IMR-90 (cell line): ENCODE results near the gene H3-3A. TPM values are rescaled to one million over a fixed set of nuclear protein-coding genes. Genes with fewer than 3 reads are reported as not detected.

Experiments used
- ATAC-seq: fragments of 200-7000 bp; cut with Tn5 transposase; 2 replicates; pipeline ENCODE4 v1.9.1; 2020; ENCODE audit warnings: low read depth, mild to moderate bottlenecking, moderate library complexity
- BruUV-seq: library from RNA; stranded (reverse); fragments of 400-500 nt; replicated peaks from 2 replicates; lab custom pipeline; 2021; lab: Mats Ljungman, UMichigan
- CTCF ChIA-PET: fragments of 300-600 bp; formaldehyde crosslinking; extraction: SDS; loops from one replicate; lab custom pipeline; 2021; ENCODE audit warnings: antibody characterized with exemption; lab: Yijun Ruan, JAX
- POLR2A ChIA-PET: fragments of 300-600 bp; sonication (Branson Sonifier 250); formaldehyde crosslinking; loops from one replicate; lab custom pipeline; 2022; ENCODE audit warnings: antibody characterized with exemption; ENCODE audit not compliant: unreplicated experiment; lab: Charles Lee
- DNase-seq: peaks from one replicate; pipeline ENCODE4 v3.0.0; 2013
- H2AFZ ChIP-seq: replicated peaks from 2 replicates; pipeline ENCODE3; 2013; ENCODE audit warnings: low read length, mild to moderate bottlenecking; ENCODE audit not compliant: poor library complexity
- H2AK5ac ChIP-seq: 2 replicates; pipeline ENCODE4 v1.6.1; 2013; ENCODE audit warnings: low read depth, low read length, inconsistent platforms
- H2AK9ac ChIP-seq: replicated peaks from 2 replicates; pipeline ENCODE3; 2013; ENCODE audit warnings: mild to moderate bottlenecking, low read depth, low read length, moderate library complexity; ENCODE audit not compliant: poor library complexity
- H2BK120ac ChIP-seq: 2 replicates; pipeline ENCODE4 v1.6.1; 2013; ENCODE audit warnings: low read depth, low read length, inconsistent platforms
- H2BK15ac ChIP-seq: 3 replicates; pipeline ENCODE4 v1.6.1; 2013; ENCODE audit warnings: low read depth, low read length, inconsistent platforms
- H2BK20ac ChIP-seq: 2 replicates; pipeline ENCODE4 v1.6.1; 2013; ENCODE audit warnings: low read depth, mild to moderate bottlenecking, inconsistent platforms, low read length, moderate library complexity
- H2BK5ac ChIP-seq: 2 replicates; pipeline ENCODE4 v1.6.1; 2013; ENCODE audit warnings: mild to moderate bottlenecking, low read depth, low read length, inconsistent platforms; ENCODE audit not compliant: poor library complexity, severe bottlenecking
- H3K14ac ChIP-seq: replicated peaks from 2 replicates; pipeline ENCODE4 v1.6.1; 2013; ENCODE audit warnings: low read depth, low read length, inconsistent platforms
- H3K18ac ChIP-seq: 2 replicates; pipeline ENCODE4 v1.6.1; 2013; ENCODE audit warnings: low read depth, low read length, control low read depth
- H3K23ac ChIP-seq: 2 replicates; pipeline ENCODE4 v1.6.1; 2013; ENCODE audit warnings: low read depth, low read length, inconsistent platforms
- H3K27ac ChIP-seq: 2 replicates; pipeline ENCODE4 v1.5.1; 2013; ENCODE audit warnings: mild to moderate bottlenecking, control low read depth, low read length; ENCODE audit not compliant: insufficient read depth
- H3K27me3 ChIP-seq: 2 replicates; pipeline ENCODE4 v1.6.1; 2013; ENCODE audit warnings: low read length; ENCODE audit not compliant: control insufficient read depth, insufficient read depth
- H3K36me3 ChIP-seq: 2 replicates; pipeline ENCODE4 v1.6.1; 2013; ENCODE audit warnings: low read length, mixed read lengths; ENCODE audit not compliant: control insufficient read depth, insufficient read depth
- H3K4ac ChIP-seq: 2 replicates; pipeline ENCODE4 v1.6.1; 2013; ENCODE audit warnings: low read depth, low read length, inconsistent platforms
- H3K4me1 ChIP-seq: 2 replicates; pipeline ENCODE4 v1.6.1; 2013; ENCODE audit warnings: low read length, mixed read lengths; ENCODE audit not compliant: control insufficient read depth, insufficient read depth
- H3K4me2 ChIP-seq: 2 replicates; pipeline ENCODE4 v1.6.1; 2013; ENCODE audit warnings: low read depth, mild to moderate bottlenecking, control low read depth, low read length, moderate library complexity
- H3K4me3 ChIP-seq: 2 replicates; pipeline ENCODE4 v1.5.1; 2013; ENCODE audit warnings: low read depth, mild to moderate bottlenecking, control low read depth, low read length, moderate library complexity; ENCODE audit not compliant: insufficient read depth
- H3K56ac ChIP-seq: 2 replicates; pipeline ENCODE4 v1.6.1; 2013; ENCODE audit warnings: low read length, inconsistent platforms; ENCODE audit not compliant: insufficient read depth; ENCODE audit errors: extremely low read depth
- H3K79me1 ChIP-seq, 2 experiments: 2 replicates each; pipeline ENCODE4 v1.6.1; 2013; ENCODE audit warnings: low read length in 2 of 2, inconsistent platforms in 1 of 2, low read depth in 1 of 2
- H3K9ac ChIP-seq: 2 replicates; pipeline ENCODE4 v1.6.1; 2013; ENCODE audit warnings: low read depth, low read length, control low read depth
- H3K9me1 ChIP-seq: 2 replicates; pipeline ENCODE4 v1.6.1; 2013; ENCODE audit warnings: low read length, inconsistent platforms; ENCODE audit not compliant: insufficient read depth
- H3K9me3 ChIP-seq: 2 replicates; pipeline ENCODE4 v1.6.1; 2013; ENCODE audit warnings: low read length; ENCODE audit not compliant: control insufficient read depth, insufficient read depth
- H4K20me1 ChIP-seq: 2 replicates; pipeline ENCODE4 v1.6.1; 2013; ENCODE audit warnings: low read length, inconsistent platforms; ENCODE audit not compliant: insufficient read depth
- H4K5ac ChIP-seq: 2 replicates; pipeline ENCODE4 v1.6.1; 2013; ENCODE audit warnings: mild to moderate bottlenecking, low read depth, low read length, control low read depth
- H4K8ac ChIP-seq, 2 experiments: 2 replicates each; pipeline ENCODE4 v1.6.1; 2013; ENCODE audit warnings: low read depth in 2 of 2, low read length in 2 of 2, control low read depth in 1 of 2, inconsistent platforms in 1 of 2
- H4K91ac ChIP-seq: 2 replicates; pipeline ENCODE4 v1.6.1; 2013; ENCODE audit warnings: low read depth, low read length, inconsistent platforms; ENCODE audit not compliant: insufficient read depth
- CEBPB ChIP-seq: IDR thresholded peaks from 2 replicates; pipeline ENCODE4 v1.6.1; 2012; ENCODE audit warnings: low read depth, low read length, improper control_type of control experiment
- RAD21 ChIP-seq: IDR thresholded peaks from 2 replicates; pipeline ENCODE4 v1.6.1; 2012; ENCODE audit warnings: low read length, improper control_type of control experiment
- SMC3 ChIP-seq: fragments of 150-350 bp; IDR thresholded peaks from 2 replicates; pipeline ENCODE4 v1.6.1; 2016; ENCODE audit warnings: low read depth, mild to moderate bottlenecking, antibody characterized with exemption, low read length, moderate library complexity
- WGBS, 2 experiments: methylation state at CpG; one replicate each; pipeline versions ENCODE4 v1.1.5 to v1.1.7; 2013; ENCODE audit warnings: missing lambda C conversion rate in 2 of 2; ENCODE audit not compliant: insufficient read length in 1 of 2; ENCODE audit errors: extremely low coverage in 2 of 2; 5-methylcytosine and 5-hydroxymethylcytosine counted together
- dilution Hi-C: fragments of 300-500 bp; cut with HindIII; formaldehyde crosslinking; loops from one replicate; pipeline ENCODE4 v1.14.3; 2018; ENCODE audit warnings: low sequenced_read_pairs; ENCODE audit not compliant: unreplicated experiment
- in situ Hi-C: fragments of 300-500 bp; cut with MboI; formaldehyde crosslinking; loops from 3 replicates; pipeline ENCODE4 v1.14.3; 2019; ENCODE audit warnings: low sequenced_read_pairs, inconsistent platforms, mixed read lengths
- intact Hi-C: fragments of 100-400 bp; cut with micrococcal nuclease; formaldehyde crosslinking; loops from 2 replicates; pipeline ENCODE4 v1.10.0; 2022
- polyA plus RNA-seq, 3 experiments: library from polyadenylated mRNA; depleted of rRNA; stranded (reverse); fragments of >200 nt; gene quantifications; 2 replicates each; pipeline ENCODE4 v1.2.3, GENCODE V29; 2012; ENCODE audit warnings: low replicate concordance in 1 of 3
- total RNA-seq: library from RNA; depleted of rRNA; stranded (reverse); fragments of >200 nt; gene quantifications from 2 replicates; pipeline ENCODE4 v1.2.3, GENCODE V29; 2012
- TF ChIP-seq, protein P1 (sequence below): conservative IDR thresholded peaks from 2 replicates; pipeline ENCODE4 v1.5.1; 2012; ENCODE audit warnings: mild to moderate bottlenecking, low read depth, low read length, improper control_type of control experiment

The H3-3A gene
- total and polyA plus RNA-seq, 2 of the 4 experiments (the other 2 are of a cell fraction) = 188 to 256 TPM

GRCh38 chr1:226064816-226065248 is 2.3 kb downstream of the H3-3A start:
- ChIA-PET CTCF (interaction anchor here (0.6 to 1.7 kb wide), 23 partner anchors 8 to 161 kb away, joined by 3 to 13 read pairs (median 4); partner anchors contain the start of gene SDE2), POLR2A (interaction anchor here (0.5 kb wide), 1 partner anchor 17 kb away, joined by 20 read pairs; no protein-coding TSS in a partner anchor)
- Histone ChIP-seq H4K5ac (no peak overlapping the region), H3K14ac (no peak overlapping the region), H3K18ac (no peak overlapping the region), H2AK9ac (no peak overlapping the region), H3K36me3 (peaks cover 16% of the 10 kb centered on the region), H2AK5ac (no peak overlapping the region), H3K9me1 (0 out of 2 replicates have a peak, but pooled peaks cover 4% of the 10 kb centered on the region), H4K91ac (no peak overlapping the region), H2BK5ac (no peak overlapping the region), H3K56ac (no peak overlapping the region), H2BK15ac (no peak overlapping the region), H3K4ac (no peak overlapping the region), H3K9me3 (no peaks in the 10 kb centered on the region), H2BK20ac (no peak overlapping the region), H3K27ac (no peak overlapping the region), H3K4me1 (peaks cover 2% of the 10 kb centered on the region), H3K4me2 (peak overlapping the region; percentile 91), H3K27me3 (no peaks in the 10 kb centered on the region), H2AFZ (no peak overlapping the region), H3K9ac (no peak overlapping the region; the same call in 1 of the 2 replicates), H3K23ac (no peak overlapping the region), H4K20me1 (peaks cover 59% of the 10 kb centered on the region), H3K4me3 (peak overlapping the region; percentile 95), H2BK120ac (no peak overlapping the region), H3K79me1 (peaks cover 11 to 37% of the 10 kb centered on the region in 2 experiments), H4K8ac (no peak overlapping the region)
- no peak for ATAC-seq
- DNase-seq = peak; percentile 72
- no CpG with 5 or more reads among the region's 5 CpGs for WGBS, 2 experiments
- intact Hi-C loops (loop anchor here (1.0 to 5.0 kb wide), 3 partner anchors 44 to 132 kb away; no protein-coding TSS in a partner anchor), dilution Hi-C loops (no loop called here), in situ Hi-C loops (no loop called here)
- TF ChIP-seq RAD21 (peak; percentile 75), SMC3 (peak; percentile 64), CEBPB (no peak)
- TF ChIP-seq, protein P1, sequence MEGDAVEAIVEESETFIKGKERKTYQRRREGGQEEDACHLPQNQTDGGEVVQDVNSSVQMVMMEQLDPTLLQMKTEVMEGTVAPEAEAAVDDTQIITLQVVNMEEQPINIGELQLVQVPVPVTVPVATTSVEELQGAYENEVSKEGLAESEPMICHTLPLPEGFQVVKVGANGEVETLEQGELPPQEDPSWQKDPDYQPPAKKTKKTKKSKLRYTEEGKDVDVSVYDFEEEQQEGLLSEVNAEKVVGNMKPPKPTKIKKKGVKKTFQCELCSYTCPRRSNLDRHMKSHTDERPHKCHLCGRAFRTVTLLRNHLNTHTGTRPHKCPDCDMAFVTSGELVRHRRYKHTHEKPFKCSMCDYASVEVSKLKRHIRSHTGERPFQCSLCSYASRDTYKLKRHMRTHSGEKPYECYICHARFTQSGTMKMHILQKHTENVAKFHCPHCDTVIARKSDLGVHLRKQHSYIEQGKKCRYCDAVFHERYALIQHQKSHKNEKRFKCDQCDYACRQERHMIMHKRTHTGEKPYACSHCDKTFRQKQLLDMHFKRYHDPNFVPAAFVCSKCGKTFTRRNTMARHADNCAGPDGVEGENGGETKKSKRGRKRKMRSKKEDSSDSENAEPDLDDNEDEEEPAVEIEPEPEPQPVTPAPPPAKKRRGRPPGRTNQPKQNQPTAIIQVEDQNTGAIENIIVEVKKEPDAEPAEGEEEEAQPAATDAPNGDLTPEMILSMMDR = peak; percentile 84
- no TSS peak for BruUV-seq
